Duodenal mucosa (tissue), 2 donors: ENCODE results near the gene VPS39.
A peak's percentile ranks its signal among the peaks of the same experiment; 100 is the strongest.

Experiments used
- H3K27ac ChIP-seq: one replicate; pipeline ENCODE4 v1.7.0; 2013; ENCODE audit warnings: low read depth, low read length
- H3K27me3 ChIP-seq, 2 donors: one replicate each; pipeline ENCODE4 v1.7.0; 2013; ENCODE audit warnings: low read length in 2 of 2, control low read depth in 1 of 2; ENCODE audit not compliant: insufficient read depth in 2 of 2, control insufficient read depth in 1 of 2
- H3K36me3 ChIP-seq, 2 donors: one replicate each; pipeline ENCODE4 v1.7.0; 2013; ENCODE audit warnings: low read length in 2 of 2, control low read depth in 1 of 2; ENCODE audit not compliant: insufficient read depth in 2 of 2, control insufficient read depth in 1 of 2
- H3K4me1 ChIP-seq, 2 donors: one replicate each; pipeline ENCODE4 v1.7.0; 2013; ENCODE audit warnings: low read length in 2 of 2, control low read depth in 1 of 2; ENCODE audit not compliant: insufficient read depth in 2 of 2, control insufficient read depth in 1 of 2
- H3K4me3 ChIP-seq, 2 donors: one replicate each; pipeline ENCODE4 v1.7.0; 2013; ENCODE audit warnings: low read length in 2 of 2, low read depth in 1 of 2
- H3K9ac ChIP-seq, 2 donors: one replicate each; pipeline ENCODE4 v1.7.0; 2013; ENCODE audit warnings: low read length in 2 of 2, low read depth in 1 of 2
- H3K9me3 ChIP-seq, 2 donors: one replicate each; pipeline ENCODE4 v1.7.0; 2013; ENCODE audit warnings: low read length in 2 of 2, control low read depth in 1 of 2; ENCODE audit not compliant: control insufficient read depth in 1 of 2

VPS39 gene

GRCh38 chr15:42140383-42141070 lies 67.6 kb downstream of the VPS39 start:
- Histone ChIP-seq H3K9me3 (peaks cover 13 to 23% of the 10 kb centered on the region in 2 donors), H3K36me3 (peaks cover 0 to 5% of the 10 kb centered on the region in 2 donors), H3K27ac (no peak overlapping the region), H3K9ac (no peak overlapping the region), H3K27me3 (no peaks in the 10 kb centered on the region), H3K4me3 (peak overlapping the region in 1 of 2 donors; percentile 1), H3K4me1 (peaks cover 25 to 29% of the 10 kb centered on the region in 2 donors)

- no peaks in the 10 kb centered on the region for H3K27me3 ChIP-seq
- H3K36me3 ChIP-seq: peaks cover 0 to 5% of the 10 kb centered on the region in 2 donors
- peak overlapping the region in 1 of 2 donors; percentile 1 for H3K4me3 ChIP-seq
- H3K4me1 ChIP-seq: peaks cover 25 to 29% of the 10 kb centered on the region in 2 donors
- H3K9ac ChIP-seq: peak overlapping the region in 1 of 2 donors; percentile 8
- peak overlapping the region; percentile 43 for H3K27ac ChIP-seq
- H3K9me3 ChIP-seq: peaks cover 13 to 23% of the 10 kb centered on the region in 2 donors
Observed at GRCh38 chr15:42139596-42139995, 68.5 kb downstream of the VPS39 start.

GRCh38 chr15:42138968-42139386 lies 69.1 kb downstream of the VPS39 start:
- peak overlapping the region; percentile 1 to 28 for H3K4me3 ChIP-seq

GRCh38 chr15:42138411-42138810 lies 69.7 kb downstream of the VPS39 start:
- Histone ChIP-seq H3K27me3 (no peaks in the 10 kb centered on the region), H3K9me3 (peaks cover 13 to 23% of the 10 kb centered on the region in 2 donors), H3K4me3 (peak overlapping the region in 1 of 2 donors; percentile 28), H3K9ac (no peak overlapping the region), H3K36me3 (peaks cover 0 to 5% of the 10 kb centered on the region in 2 donors), H3K27ac (no peak overlapping the region), H3K4me1 (peaks cover 25 to 29% of the 10 kb centered on the region in 2 donors)

More at GRCh38 chr15:42138968-42139386, 69.1 kb downstream of the VPS39 start:
- Histone ChIP-seq H3K36me3 (peaks cover 0 to 5% of the 10 kb centered on the region in 2 donors), H3K27ac (peak overlapping the region; percentile 43), H3K9ac (peak overlapping the region in 1 of 2 donors; percentile 8), H3K4me1 (peaks cover 25 to 29% of the 10 kb centered on the region in 2 donors), H3K9me3 (peaks cover 13 to 23% of the 10 kb centered on the region in 2 donors), H3K27me3 (no peaks in the 10 kb centered on the region)

- Histone ChIP-seq H3K4me1 (peaks cover 25 to 28% of the 10 kb centered on the region in 2 donors), H3K27ac (no peak overlapping the region), H3K27me3 (no peaks in the 10 kb centered on the region), H3K9ac (no peak overlapping the region), H3K9me3 (peaks cover 13 to 23% of the 10 kb centered on the region in 2 donors), H3K36me3 (peaks cover 0 to 5% of the 10 kb centered on the region in 2 donors), H3K4me3 (no peak overlapping the region)
Observed at GRCh38 chr15:42137461-42138261, 70.4 kb downstream of the VPS39 start.

- Histone ChIP-seq H3K36me3 (no peaks in the 10 kb centered on the region), H3K27ac (no peak overlapping the region), H3K9ac (no peak overlapping the region), H3K4me3 (no peak overlapping the region), H3K4me1 (peaks cover 17 to 19% of the 10 kb centered on the region in 2 donors), H3K27me3 (no peaks in the 10 kb centered on the region), H3K9me3 (peaks cover 13 to 23% of the 10 kb centered on the region in 2 donors)
Observed at GRCh38 chr15:42136513-42136912, 71.6 kb downstream of the VPS39 start.

- H3K4me3 ChIP-seq: no peak overlapping the region
- peaks cover 12 to 13% of the 10 kb centered on the region in 2 donors for H3K4me1 ChIP-seq
- H3K27ac ChIP-seq: no peak overlapping the region
- no peak overlapping the region for H3K9ac ChIP-seq
- H3K27me3 ChIP-seq: no peaks in the 10 kb centered on the region
- H3K36me3 ChIP-seq: no peaks in the 10 kb centered on the region
- H3K9me3 ChIP-seq: peaks cover 13 to 23% of the 10 kb centered on the region in 2 donors
Observed at GRCh38 chr15:42135351-42135750, 72.8 kb downstream of the VPS39 start.

- no peak overlapping the region for H3K9ac ChIP-seq
- no peaks in the 10 kb centered on the region for H3K36me3 ChIP-seq
- peaks cover 6 to 7% of the 10 kb centered on the region in 2 donors for H3K4me1 ChIP-seq
- H3K27me3 ChIP-seq: no peaks in the 10 kb centered on the region
- no peak overlapping the region for H3K27ac ChIP-seq
- H3K4me3 ChIP-seq: no peak overlapping the region
- H3K9me3 ChIP-seq: peaks cover 13 to 23% of the 10 kb centered on the region in 2 donors
Observed at GRCh38 chr15:42134617-42135245, 73.4 kb downstream of the VPS39 start.

GRCh38 chr15:42133886-42134502 lies 74.1 kb downstream of the VPS39 start:
- H3K4me1 ChIP-seq: no peaks in the 10 kb centered on the region
- H3K4me3 ChIP-seq: no peak overlapping the region
- H3K9me3 ChIP-seq: peaks cover 13 to 23% of the 10 kb centered on the region in 2 donors
- H3K9ac ChIP-seq: no peak overlapping the region
- H3K36me3 ChIP-seq: no peaks in the 10 kb centered on the region
- no peak overlapping the region for H3K27ac ChIP-seq
- H3K27me3 ChIP-seq: no peaks in the 10 kb centered on the region
